Effector CD4-positive, alpha-beta T cell (primary cell): ENCODE measurements around the gene GRIP2.

Source experiments
- DNase-seq: peaks from one replicate; pipeline ENCODE4 v3.0.0-alpha.2; 2020

GRIP2 gene

DNA sequence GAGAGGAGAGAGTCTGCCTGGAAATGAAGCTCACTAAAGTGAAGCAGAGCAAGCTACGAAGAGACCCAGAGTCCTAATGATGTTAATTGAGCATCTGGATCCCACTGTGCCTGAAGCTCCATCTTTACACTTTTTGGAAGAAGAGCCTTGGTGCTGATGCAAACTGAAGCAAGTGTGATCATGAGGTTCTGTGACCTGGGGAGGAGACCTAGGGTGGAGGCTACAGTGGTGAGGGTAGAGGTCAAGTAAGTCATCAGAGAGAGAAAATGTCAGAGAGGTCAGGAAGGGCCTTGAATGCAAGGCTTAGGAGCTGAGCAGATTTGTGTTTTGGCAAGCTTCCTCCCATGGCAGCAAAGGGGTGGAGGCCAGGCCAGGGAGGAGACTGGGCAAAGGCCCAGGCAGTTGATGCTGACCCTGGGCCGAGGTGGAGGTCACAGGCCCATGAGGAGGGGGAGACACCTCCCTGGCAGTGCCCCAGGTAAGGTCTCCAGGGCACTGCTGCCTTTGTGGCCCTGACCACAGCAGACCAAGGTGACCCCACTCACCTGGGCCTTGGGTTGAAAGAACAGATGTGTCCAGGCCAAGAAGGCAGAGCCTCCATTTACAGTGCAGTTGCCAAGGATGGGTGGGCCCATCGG, 1.6 kb downstream of the GRIP2 start:
- no peak for DNase-seq

- no peak for DNase-seq
Measured at GRCh38 chr3:14537590-14538450, 2.3 kb downstream of the GRIP2 start.

- DNase-seq = no peak
Measured at GRCh38 chr3:14536837-14537589, 3.1 kb downstream of the GRIP2 start.

DNA sequence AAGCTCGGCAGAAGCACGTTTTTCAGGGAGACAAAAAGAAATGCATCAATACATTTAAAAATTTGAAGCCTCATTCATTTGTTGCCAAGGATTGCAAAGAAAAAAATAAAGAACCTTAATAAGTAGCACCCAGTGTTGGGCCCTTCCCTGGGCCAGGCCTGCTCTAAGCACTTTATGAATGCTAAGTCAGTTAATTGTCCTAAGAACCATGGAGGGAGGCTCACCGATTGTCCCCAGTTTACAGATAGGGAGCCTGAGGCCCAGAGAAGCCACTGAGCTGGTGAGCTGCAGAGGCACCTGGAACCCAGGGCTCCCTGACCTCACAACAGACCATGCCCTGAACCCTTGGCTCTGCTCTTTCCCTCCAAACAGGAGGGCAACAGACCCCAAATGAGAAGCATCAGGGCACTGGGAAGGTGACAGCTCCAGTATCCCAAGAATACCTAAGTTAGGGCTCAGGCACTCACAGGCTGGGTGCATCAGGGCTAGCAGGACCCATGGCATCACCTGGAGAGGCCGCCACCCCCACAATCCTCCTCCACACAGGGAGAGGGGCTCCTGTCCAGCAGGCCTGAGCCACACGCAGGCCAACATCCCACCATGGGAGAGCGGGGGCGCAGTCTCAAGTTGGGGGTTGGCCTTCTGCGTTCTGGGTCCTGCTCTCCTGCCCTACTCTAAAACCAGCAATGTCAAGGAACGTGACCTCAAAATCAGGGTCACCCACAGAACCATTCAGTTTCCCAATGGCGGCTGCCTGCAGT, 3.9 kb downstream of the GRIP2 start:
- no peak for DNase-seq

DNA sequence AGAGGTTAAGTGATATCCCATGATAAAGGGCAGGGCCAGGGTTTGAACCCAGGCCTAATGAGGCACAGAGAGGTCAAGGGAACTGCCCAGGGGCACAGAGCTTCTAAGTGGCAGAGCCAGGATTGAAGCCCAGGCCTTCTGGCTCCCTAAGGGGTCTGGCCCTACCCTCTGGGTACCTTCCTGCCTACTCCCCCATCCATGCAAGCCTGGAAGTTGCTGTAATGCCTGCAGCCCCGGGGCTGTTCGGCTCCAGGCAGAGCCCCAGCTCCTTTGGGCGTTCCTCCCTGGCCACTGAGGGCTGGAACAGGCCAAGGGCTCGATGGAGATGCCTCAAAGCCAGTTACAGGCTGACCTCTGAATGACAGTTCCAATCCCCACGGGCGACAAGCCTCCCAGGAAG, 4.5 kb downstream of the GRIP2 start:
- DNase-seq = no peak

- no peak for DNase-seq
Measured at GRCh38 chr3:14534516-14535191, 5.5 kb downstream of the GRIP2 start.

GRCh38 chr3:14533457-14533958, 6.6 kb downstream of the GRIP2 start:
- DNase-seq = no peak

- DNase-seq = no peak
Measured at GRCh38 chr3:14532691-14533456, 7.3 kb downstream of the GRIP2 start.

GRCh38 chr3:14531856-14532395, 8.2 kb downstream of the GRIP2 start:
- DNase-seq = no peak

DNA sequence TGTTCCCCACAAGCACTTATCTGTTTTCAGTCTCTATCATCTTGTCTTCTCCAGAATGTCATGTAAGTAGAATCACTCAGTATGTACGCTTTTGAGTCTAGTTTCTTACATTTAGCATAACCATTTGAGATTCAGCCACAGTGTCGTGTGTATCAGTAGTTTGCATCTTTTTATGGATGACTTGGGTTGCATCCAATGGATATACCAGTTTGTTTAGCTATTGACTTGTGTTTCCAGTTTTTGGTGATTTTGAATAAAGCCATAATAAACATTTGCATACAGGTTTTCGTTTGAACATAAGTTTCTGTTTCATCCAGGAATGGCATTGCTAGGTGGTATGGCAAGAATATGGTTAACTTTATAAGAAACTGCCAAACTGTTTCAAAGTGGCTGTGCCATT, 12.1 kb downstream of the GRIP2 start:
- DNase-seq = no peak

- DNase-seq = no peak
Measured at GRCh38 chr3:14525685-14526631, 14.2 kb downstream of the GRIP2 start.

- no peak for DNase-seq
Measured at GRCh38 chr3:14524920-14525660, 15.1 kb downstream of the GRIP2 start.

DNA sequence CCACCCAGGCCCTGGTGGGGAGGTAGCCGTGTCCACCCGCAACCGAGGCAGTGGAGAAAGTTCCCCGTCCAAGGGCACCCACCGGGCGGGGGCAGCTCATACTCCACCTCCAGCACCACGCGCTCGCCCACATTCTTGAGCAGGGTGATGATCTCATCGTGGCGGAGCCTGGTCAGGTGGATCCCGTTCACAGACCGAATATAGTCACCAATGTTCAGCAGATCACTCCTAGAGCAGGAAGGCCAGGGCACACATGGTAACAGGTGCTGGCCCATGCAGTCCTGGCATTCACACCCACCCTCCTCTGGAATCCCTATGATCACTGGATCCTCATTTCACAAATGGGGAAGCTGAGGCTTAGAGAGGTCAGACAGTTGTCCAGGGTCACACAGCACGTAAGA, 15.8 kb downstream of the GRIP2 start:
- DNase-seq = no peak

- DNase-seq = no peak
Measured at GRCh38 chr3:14523792-14524191, 16.4 kb downstream of the GRIP2 start.

DNA sequence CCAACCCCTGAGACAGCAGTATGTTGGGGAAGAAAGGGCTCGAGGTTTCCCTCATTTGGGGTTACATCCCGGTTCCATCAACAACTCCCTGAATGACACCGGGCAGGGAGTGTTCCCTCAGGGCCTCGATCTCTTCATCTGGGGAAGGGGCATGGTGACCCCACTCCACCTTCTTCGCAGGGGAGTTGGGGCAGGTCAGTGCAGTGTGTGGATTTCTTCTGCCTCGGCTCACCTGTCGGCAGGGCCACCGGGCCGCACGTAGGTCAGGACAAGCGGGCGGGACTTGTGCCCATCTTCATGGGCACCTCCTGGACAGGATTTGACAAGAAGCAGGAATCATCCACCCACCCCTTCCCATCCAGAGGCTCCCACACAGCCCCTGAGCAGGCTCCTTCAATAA, 17.4 kb downstream of the GRIP2 start:
- no peak for DNase-seq

GRCh38 chr3:14522129-14522691, 17.9 kb downstream of the GRIP2 start:
- no peak for DNase-seq

- no peak for DNase-seq
Measured at GRCh38 chr3:14521611-14522010, 18.5 kb downstream of the GRIP2 start.

- no peak for DNase-seq
Measured at GRCh38 chr3:14520967-14521366, 19.2 kb downstream of the GRIP2 start.

DNA sequence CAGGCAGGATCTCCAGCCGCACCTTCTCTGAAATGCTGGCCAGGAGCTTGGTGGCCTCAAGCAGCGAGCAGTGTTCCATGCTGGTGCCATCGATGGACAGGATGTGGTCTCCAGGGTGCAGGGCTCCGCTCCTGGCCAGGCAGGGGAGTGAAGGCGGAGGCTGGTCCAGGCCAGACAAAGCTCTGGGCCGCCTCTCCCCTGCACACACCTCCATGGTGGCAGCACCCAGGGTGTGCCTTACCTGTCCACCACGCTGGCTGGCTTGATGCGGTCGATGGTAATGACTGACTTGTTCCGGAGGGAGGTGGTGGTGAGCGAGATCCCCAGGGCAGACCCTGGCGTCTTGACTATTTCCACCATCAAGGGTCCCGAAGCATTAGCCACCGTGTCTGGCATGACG, 20.0 kb downstream of the GRIP2 start:
- DNase-seq = no peak
